Prostate gland (tissue), 2 donors: Measurements from ENCODE around the gene OR10A2. TPM values are rescaled to one million over a fixed set of nuclear protein-coding genes. Genes with fewer than 3 reads are reported as not detected.
"Not testable (repeated sequence)": the region's sequence is repeated elsewhere in the genome, so short reads cannot be mapped to it uniquely, and the experiment has no call there.

Experiments
- DNase-seq: peaks from one replicate; pipeline ENCODE4 v3.0.0-alpha.2; 2019; ENCODE audit warnings: low spot score
- H3K27ac ChIP-seq, 2 donors: fragments of 200-600 bp; sonication (generic); 2 replicates each; pipeline ENCODE4 v1.5.1; 2017 to 2019
- H3K27me3 ChIP-seq: fragments of 200-600 bp; sonication (generic); replicated peaks from 2 replicates; pipeline ENCODE4 v1.5.1; 2019; ENCODE audit not compliant: insufficient read depth
- H3K36me3 ChIP-seq, 2 donors: fragments of 200-600 bp; sonication (generic); 1 replicate in 1 of 2; 2 replicates in 1 of 2; pipeline versions ENCODE4 v1.5.1 to v1.8.1; 2017 to 2019
- H3K4me1 ChIP-seq: fragments of 200-600 bp; sonication (generic); replicated peaks from 2 replicates; pipeline ENCODE4 v1.5.1; 2019
- H3K4me3 ChIP-seq, 2 donors: fragments of 200-600 bp; sonication (generic); 2 replicates each; pipeline ENCODE4 v1.5.1; 2017 to 2019
- H3K9me3 ChIP-seq: fragments of 200-600 bp; sonication (generic); 2 replicates; pipeline ENCODE4 v1.5.1; 2017
- POLR2A ChIP-seq: fragments of 450-650 bp; IDR thresholded peaks from one replicate; pipeline ENCODE4 v1.6.1; 2016; ENCODE audit warnings: antibody characterized with exemption, mild to moderate bottlenecking
- POLR2AphosphoS5 ChIP-seq: sonication (generic); formaldehyde crosslinking; IDR thresholded peaks from one replicate; pipeline ENCODE4 v1.6.1; 2017; ENCODE audit warnings: antibody characterized with exemption
- WGBS: methylation state at CpG from one replicate; pipeline ENCODE4 v1.1.5; 2018; 5-methylcytosine and 5-hydroxymethylcytosine counted together
- intact Hi-C: fragments of 100-400 bp; cut with DNase I; formaldehyde crosslinking; loops from one replicate; pipeline ENCODE4 v1.14.2; 2022
- total RNA-seq, 2 donors: library from RNA; depleted of rRNA; stranded (reverse); fragments of >200 nt; gene quantifications; one replicate each; pipeline ENCODE4 v1.1.0, GENCODE V29; 2016
- TF ChIP-seq, protein P1 (sequence below), 4 experiments: fragments of 200-600 bp in 2 of 4; fragments of 450-650 bp in 2 of 4; sonication (generic) in 2 of 4; IDR thresholded peaks; 1 replicate in 3 of 4; 2 replicates in 1 of 4; pipeline ENCODE4 v1.5.1; 2016 to 2019; ENCODE audit warnings: antibody characterized with exemption in 4 of 4, mild to moderate bottlenecking in 2 of 4, moderate library complexity in 2 of 4

OR10A2 gene
- total RNA-seq, 2 donors from 2014 or later: not detected

DNA sequence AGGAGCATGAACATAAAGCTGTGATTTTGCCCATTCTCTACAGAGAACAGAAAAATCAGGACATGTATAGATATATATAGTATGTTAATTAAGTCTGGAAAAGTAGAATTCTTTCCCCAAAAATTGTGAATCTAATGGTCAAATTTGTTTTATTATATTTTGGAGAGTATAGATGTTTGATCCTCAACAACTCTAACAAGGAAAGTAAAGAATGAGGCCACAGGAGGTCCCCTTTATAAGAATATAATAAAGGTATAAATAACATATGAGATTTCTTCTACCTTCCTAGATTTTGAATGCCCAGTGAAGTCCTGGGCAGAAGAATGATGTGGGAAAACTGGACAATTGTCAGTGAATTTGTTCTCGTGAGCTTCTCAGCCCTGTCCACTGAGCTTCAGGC is 13.5 kb downstream of the OR10A2 start, which contains the start of gene OR10A4:
Gene OR10A4 (plus strand): TSS at position 301 of the 400 bp plus-strand sequence. CDS start 23 bp downstream, at position 324.
- no peak within 1 kb of the TSS for H3K4me3 ChIP-seq
- no peaks in the 10 kb centered on the region for H3K36me3 ChIP-seq
- 89% methylated on average over 1 of the region's 1 CpG for WGBS
- TF ChIP-seq, protein P1, sequence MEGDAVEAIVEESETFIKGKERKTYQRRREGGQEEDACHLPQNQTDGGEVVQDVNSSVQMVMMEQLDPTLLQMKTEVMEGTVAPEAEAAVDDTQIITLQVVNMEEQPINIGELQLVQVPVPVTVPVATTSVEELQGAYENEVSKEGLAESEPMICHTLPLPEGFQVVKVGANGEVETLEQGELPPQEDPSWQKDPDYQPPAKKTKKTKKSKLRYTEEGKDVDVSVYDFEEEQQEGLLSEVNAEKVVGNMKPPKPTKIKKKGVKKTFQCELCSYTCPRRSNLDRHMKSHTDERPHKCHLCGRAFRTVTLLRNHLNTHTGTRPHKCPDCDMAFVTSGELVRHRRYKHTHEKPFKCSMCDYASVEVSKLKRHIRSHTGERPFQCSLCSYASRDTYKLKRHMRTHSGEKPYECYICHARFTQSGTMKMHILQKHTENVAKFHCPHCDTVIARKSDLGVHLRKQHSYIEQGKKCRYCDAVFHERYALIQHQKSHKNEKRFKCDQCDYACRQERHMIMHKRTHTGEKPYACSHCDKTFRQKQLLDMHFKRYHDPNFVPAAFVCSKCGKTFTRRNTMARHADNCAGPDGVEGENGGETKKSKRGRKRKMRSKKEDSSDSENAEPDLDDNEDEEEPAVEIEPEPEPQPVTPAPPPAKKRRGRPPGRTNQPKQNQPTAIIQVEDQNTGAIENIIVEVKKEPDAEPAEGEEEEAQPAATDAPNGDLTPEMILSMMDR (IDR thresholded peaks at IDR 0.05): no peak
- TF ChIP-seq POLR2A (no peak), POLR2AphosphoS5 (no peak)
- H3K27me3 ChIP-seq: no peaks in the 10 kb centered on the region
- DNase-seq: no peak
- intact Hi-C loops: no loop called here
- no peaks in the 10 kb centered on the region for H3K4me1 ChIP-seq
- H3K27ac ChIP-seq: no peak within 1 kb of the TSS
- no peaks in the 10 kb centered on the region for H3K9me3 ChIP-seq

DNA sequence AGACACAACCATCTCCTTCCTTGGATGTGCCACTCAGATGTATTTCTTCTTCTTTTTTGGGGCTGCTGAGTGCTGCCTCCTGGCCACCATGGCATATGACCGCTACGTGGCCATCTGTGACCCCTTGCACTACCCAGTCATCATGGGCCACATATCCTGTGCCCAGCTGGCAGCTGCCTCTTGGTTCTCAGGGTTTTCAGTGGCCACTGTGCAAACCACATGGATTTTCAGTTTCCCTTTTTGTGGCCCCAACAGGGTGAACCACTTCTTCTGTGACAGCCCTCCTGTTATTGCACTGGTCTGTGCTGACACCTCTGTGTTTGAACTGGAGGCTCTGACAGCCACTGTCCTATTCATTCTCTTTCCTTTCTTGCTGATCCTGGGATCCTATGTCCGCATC is 14.1 kb downstream of the OR10A2 start:
- TF ChIP-seq POLR2AphosphoS5: no peak
- TF ChIP-seq POLR2A: no peak
- TF ChIP-seq, protein P1 (IDR thresholded peaks at IDR 0.05): no peak
- Histone ChIP-seq H3K27ac (no peak overlapping the region), H3K36me3 (no peaks in the 10 kb centered on the region), H3K27me3 (no peaks in the 10 kb centered on the region), H3K4me3 (no peak overlapping the region), H3K4me1 (no peaks in the 10 kb centered on the region), H3K9me3 (no peaks in the 10 kb centered on the region)
- intact Hi-C loops: no loop called here
- WGBS: 85% methylated on average over 3 of the region's 3 CpGs
- no peak for DNase-seq

DNA sequence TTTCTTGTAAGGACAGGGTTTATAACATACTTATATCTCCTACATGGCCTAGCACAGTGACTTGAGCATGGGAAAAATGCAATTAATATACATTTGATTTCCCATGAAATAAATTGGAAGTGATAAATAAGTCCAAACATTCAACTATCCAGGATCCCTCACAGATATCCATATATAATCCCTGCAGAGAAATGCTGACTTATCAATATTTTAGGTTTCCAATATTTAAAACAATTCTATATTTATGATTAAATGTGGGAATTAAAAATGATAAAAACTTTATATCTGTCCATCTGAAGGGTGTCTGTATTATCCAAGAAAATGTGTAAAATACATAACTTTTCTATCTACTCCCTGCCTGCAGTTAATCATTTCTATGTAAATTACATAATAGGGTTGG is 19.9 kb downstream of the OR10A2 start:
- TF ChIP-seq POLR2AphosphoS5: no peak
- TF ChIP-seq, protein P1 (IDR thresholded peaks at IDR 0.05): no peak
- TF ChIP-seq POLR2A: no peak
- intact Hi-C loops: no loop called here

DNA sequence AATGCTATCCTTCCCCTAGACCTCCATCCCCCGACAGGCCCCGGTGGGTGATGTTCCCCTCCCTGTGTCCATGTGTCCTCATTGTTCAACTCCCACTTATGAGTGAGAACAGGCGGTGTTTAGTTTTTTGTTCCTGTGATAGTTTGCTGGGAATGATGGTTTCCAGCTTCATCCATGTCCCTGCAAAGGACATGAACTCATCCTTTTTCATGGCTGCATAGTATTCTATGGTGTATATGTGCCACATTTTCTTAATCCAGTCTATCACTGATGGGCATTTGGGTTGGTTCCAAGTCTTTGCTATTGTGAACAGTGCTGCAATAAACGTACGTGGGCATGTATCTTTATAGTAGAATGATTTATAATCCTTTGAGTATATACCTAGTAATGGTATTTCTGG is 24.9 kb downstream of the OR10A2 start:
- H3K4me3 ChIP-seq, H3K36me3 ChIP-seq, H3K4me1 ChIP-seq, H3K9me3 ChIP-seq, H3K27me3 ChIP-seq, intact Hi-C loops, DNase-seq, H3K27ac ChIP-seq: not testable (repeated sequence)
- 89% methylated on average over 5 of the region's 5 CpGs for WGBS

More for the DNA sequence above, 19.9 kb downstream of the OR10A2 start:
- no peaks in the 10 kb centered on the region for H3K27me3 ChIP-seq
- no peaks in the 10 kb centered on the region for H3K9me3 ChIP-seq
- H3K27ac ChIP-seq: no peak overlapping the region
- H3K4me3 ChIP-seq: no peak overlapping the region
- DNase-seq: no peak
- H3K36me3 ChIP-seq: no peaks in the 10 kb centered on the region
- H3K4me1 ChIP-seq: no peaks in the 10 kb centered on the region

DNA sequence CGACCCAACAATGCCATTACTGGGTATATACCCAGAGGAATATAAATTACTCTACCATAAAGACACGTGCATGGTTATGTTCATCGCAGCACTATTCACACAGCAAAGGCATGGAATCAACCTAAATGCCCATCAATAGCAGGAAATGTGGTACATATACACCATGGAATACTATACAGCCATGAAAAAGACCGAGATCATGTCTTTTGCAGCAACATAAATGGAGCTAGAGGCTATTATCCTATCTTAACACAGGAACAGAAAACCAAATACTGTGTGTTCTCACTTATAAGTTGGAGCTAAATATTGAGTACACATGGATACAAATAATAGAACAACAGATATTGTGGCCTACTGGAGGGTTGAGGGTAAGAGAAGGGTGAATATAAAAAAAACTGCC is 26.0 kb downstream of the OR10A2 start:
- Histone ChIP-seq H3K9me3 (no peaks in the 10 kb centered on the region), H3K4me3 (no peak overlapping the region), H3K4me1 (no peaks in the 10 kb centered on the region), H3K36me3 (no peaks in the 10 kb centered on the region), H3K27me3 (no peaks in the 10 kb centered on the region), H3K27ac (no peak overlapping the region)
- intact Hi-C loops: no loop called here
- 87% methylated on average over 4 of the region's 4 CpGs for WGBS
- TF ChIP-seq, protein P1 (IDR thresholded peaks at IDR 0.05): no peak
- TF ChIP-seq POLR2AphosphoS5 (no peak), POLR2A (no peak)
- no peak for DNase-seq
